ENCODE data around the gene GAB1. TPM values are rescaled to one million over a fixed set of nuclear protein-coding genes. Genes with fewer than 3 reads are reported as not detected.
A peak's percentile ranks its signal among the peaks of the same experiment; 100 is the strongest.

The GAB1 gene
- total RNA-seq, 1 experiment from 2014 or later: 13.1 TPM

DNA sequence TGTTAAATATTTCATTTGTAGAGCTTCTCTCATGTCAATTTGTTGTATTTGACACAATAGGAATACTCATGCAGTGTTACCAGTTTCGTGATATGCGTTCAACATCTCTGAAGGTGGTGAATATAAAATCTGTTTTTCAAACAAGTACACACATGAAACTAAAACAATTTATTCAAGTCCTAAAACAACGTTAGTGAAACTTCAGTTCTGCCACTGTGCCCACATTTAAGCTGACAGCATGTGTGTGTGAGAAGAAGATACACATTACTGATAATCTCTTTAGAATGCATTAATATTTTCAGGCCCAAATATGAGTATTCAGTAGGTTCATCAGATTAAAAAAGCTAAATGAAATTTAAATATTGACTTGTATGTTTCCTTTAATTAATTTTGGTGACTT lies 21.7 kb downstream of the GAB1 start:
- DNase-seq (ENCODE audit: low spot score): no peak

DNA sequence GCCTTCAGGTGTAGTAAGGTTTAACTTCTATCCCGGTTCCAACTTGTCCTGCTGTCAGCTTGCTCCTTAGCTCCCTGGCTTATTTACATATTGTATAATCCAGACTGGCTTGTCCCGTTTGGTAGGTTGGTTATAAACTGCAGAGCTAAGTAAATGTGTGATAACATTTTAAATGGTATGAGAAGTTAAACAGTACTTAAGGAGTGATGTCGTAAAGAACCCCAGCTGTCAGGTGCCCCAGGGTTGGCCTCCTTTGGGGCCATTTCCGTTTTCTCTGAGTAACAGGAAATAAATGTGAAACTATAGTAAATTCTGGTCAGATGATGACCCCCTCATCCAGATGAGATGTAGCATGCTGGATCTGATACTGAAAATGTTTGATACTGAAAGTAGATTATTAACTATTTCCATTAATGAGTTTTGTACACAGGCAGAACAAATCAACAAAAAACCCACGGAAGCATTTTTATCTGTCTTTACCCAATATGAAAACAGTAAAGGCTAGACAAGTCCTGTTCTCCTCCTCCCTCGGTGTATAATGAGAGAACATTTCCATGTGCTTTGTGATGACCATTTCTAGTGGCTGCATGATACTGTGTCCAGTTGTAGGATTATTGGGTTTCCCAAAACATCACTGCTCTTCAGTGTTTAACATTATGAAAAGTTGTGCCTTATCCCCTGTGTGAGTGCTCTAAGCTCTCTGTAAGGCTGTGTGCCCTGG lies 22.4 kb downstream of the GAB1 start:
- DNase-seq (ENCODE audit: low spot score): peak; percentile 70

DNA sequence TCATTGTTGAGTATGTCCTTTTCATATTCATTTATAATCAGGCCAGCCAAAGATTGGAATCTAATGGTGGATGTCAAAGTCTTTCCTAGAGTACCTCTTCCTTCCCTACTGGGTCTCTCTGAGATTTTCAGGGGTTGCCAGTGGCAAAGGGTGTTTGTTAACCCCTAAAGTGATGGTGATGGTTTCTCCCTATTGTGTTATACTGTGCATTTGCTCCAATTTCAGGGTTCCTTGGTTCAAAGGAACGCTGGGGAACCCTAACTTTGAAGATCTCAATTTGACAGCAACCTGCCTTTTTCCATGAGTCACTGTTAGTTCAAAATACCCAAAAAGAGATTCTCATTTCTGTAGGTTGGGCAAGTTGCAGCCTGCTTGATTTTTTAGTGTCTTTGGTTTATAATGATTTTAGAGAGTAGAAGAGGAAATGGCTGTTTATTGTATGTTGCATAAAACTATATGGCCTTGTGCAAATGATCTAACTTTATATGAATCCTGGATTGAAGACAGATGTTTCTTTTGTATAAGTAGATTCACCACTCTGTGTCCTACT lies 23.0 kb downstream of the GAB1 start:
- DNase-seq (ENCODE audit: low spot score): no peak

DNA sequence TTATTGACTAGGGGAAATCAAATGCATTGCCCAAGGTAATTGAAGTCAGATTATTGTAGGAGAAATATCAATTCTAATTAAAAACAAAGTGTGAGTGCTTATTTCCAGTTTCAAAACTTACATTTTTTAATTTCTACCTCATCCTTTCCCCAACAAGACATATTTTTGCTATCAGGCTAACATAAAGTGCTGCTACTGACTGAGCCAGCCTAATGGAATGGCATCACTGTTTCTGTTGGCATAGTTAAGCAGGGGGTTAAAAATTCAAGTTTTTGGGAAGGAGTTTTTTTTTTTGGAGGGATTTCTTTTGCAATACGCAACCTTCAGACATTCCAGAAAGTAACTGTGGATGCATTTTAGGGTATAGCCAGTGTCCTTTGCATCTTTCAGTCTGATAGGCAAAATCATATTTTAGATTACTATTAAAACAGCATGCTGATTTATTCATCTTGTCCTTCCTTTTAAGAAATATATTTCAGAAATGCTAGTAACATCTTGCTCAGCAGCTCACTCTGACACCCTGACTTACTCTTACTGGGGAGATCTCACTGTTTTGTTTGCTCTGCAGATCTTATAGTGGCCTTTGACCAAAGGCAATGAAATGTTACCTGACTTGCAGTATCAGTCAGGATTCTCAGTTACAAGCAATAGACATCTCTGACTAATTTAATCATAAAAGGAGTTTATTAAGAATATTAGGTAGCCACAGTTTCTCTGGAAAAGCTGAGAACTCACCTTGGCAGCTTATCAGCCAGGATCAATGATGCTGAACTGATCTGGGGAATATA lies 24.4 kb downstream of the GAB1 start:
- DNase-seq (ENCODE audit: low spot score): no peak

DNA sequence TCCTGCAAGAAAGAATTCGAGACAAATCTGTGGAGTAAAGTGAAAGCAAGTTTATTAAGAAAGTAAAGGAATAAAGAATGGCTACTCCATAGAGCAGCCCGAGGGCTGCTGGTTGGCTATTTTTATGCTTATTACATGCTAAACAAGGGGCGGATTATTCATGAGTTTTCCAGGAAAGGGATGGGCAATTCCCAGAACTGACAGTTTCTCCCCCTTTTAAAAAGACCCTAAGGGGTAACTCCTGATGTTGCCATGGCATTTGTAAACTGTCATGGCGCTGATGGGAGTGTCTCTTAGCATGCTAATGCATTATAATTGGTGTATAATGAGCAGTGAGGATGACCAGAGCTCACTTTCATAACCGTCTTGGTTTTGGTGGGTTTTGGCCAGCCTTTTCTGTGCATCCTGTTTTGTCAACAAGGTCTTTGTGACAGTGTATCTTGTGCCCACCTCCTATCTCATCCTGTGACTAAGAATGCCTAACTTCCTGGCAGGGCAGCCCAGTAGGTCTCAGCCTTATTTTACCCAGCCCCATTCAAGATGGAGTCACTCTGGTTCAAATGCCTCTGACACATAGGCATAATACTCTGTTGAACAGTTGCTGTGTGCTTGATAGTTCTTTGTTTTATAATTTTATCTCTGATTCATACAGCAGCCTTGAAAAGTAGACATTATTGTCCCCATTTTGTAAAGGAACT lies 25.8 kb downstream of the GAB1 start:
- DNase-seq (ENCODE audit: low spot score): no peak

DNA sequence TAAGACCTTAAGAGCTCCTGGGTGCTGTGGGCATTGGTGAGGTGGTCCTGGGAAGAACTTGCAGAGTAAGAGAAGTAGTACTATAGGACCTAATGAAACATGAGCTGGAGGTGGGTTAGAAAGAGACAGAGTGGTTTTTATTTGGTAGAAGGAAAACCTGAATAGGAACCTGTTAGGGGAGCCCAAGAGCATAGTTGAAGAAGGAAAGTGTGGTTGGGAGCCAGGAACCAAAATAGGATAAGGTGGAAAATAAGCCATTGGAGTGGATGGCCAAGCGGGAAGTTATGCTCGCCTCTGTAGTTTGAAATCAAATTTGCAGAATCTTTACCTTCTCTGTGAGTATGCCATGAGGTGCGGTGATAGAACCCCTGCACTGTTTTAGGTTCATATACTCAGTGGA lies 26.7 kb downstream of the GAB1 start:
- no peak for DNase-seq (ENCODE audit: low spot score)

DNA sequence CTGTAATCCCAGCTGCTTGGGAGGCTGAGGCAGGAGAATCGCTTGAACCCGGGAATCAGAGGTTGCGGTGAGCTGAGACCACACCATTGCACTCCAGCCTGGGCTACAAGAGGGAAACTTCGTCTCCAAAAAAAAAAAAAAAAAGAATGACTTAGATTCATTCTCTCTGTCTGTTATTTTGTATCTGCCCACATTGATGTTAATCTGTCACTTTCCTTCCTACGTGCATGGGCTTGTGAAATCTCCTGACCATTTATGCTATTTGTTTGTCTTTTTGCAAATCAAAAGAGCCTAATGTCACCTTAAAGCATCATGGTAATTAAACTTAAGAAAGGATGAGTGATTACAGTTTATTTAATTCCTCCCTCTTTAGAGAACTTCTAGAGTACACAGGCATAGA lies 27.4 kb downstream of the GAB1 start:
- no peak for DNase-seq (ENCODE audit: low spot score)

DNA sequence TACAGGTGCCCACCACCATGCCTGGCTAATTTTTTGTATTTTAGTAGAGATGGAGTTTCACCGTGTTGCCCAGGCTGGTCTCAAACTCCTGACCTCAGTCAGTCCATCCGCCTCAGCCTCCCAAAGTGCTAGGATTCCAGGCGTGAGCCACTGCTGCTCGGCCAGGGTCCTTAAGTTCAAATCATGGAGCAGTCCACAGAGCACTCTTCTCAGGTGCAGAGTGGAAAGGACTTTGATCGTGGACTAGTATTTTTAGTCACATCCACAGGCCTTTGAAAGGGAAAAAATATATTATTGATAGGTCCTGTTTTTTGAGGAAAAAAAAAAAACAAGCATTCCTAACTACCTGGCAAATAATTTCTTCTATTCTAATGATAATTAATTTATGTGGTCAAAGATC lies 31.2 kb downstream of the GAB1 start:
- no peak for DNase-seq (ENCODE audit: low spot score)

DNA sequence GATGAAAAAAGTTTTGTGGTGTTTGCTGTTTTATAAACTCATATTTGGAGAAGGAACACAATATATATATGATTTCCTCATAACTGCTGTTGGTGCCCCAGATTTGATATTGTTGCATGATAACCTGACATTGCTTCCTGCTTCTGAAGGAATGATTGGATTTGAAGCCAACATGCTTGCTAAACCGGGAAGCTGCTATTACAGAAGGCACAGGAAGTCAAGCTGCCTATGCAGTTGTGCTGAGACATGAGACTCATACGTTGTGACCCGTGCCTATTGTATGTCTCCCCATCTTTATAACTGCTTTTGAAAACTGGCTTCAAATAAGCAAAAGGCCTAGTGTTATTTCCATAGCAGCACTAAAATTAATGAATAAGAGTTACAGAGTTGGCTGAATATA lies 32.9 kb downstream of the GAB1 start:
- DNase-seq (ENCODE audit: low spot score): no peak

DNA sequence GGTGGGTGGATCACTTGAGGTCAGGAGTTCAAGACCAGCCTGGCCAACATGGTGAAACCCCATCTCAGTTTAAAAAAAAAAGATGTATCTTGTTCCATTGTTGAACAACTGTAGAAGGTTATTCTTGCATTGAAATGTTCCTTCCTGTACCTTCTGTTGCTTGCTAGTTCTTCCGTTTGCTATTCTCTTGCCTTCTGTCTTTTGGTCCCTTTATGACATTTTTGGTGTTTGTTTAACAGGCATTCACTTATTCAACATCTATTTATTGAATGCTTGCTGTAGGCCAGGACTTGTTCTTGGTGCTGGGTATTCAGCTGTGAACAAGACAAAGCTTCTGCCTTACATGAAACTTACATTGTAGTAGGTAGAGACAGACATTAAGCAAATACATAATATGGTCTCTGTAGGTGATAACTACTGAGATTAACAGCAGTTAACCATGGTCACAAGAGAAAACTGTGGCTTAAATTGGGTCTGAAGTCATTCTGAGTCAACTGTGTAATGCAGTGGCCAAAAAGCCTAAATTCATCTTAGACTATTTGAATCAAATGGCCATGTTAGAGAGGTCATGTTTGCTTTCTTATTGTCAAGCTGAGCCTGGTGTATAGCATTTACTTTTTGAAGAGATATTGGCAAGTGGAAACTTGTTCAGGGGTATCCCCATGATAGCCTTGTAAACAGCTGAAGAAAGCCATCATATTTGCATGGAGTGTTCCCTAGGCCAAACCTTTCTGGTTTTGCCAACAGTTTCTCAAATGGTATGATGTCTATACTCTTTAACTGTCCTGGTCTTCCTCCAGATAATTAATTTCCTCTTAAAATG lies 35.6 kb downstream of the GAB1 start:
- DNase-seq (ENCODE audit: low spot score): no peak

DNA sequence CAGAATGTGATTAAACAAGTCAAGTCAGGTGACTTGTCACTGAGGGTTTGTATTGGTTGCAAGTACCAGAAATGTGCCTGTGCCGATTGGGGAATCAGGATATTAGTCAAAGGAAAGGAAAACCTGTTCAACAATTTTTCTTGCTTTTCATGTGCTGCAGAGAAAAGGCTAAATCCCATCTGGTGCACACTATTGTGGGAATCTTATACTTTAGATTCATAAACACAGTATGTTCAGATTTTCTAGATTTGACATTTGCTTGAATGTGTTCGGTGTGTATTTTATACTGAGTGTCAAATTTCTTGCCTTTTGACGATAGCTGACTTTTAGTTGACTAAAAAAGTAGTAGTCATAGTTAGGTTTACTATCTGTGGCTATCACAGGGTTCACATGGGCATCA lies 37.6 kb downstream of the GAB1 start:
- no peak for DNase-seq (ENCODE audit: low spot score)

DNA sequence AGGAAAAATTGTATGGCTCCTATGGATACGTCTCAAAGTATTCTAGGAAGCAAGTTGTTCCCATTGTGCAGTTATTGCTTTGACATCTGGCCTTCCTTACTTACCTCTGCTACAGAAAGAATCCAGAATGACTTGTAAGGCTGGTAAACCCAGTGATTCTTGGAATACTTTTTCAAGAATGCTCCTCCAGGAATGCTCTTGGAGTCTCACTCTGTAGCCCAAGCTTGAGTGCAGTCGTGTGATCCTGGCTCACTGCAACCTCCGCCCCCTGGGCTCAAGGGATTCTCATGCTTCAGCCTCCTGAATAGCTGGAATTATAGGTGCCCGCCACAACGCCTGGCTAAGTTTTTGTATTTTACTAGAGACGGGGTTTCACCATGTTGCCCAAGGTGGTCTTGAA lies 38.1 kb downstream of the GAB1 start:
- no peak for DNase-seq (ENCODE audit: low spot score)

DNA sequence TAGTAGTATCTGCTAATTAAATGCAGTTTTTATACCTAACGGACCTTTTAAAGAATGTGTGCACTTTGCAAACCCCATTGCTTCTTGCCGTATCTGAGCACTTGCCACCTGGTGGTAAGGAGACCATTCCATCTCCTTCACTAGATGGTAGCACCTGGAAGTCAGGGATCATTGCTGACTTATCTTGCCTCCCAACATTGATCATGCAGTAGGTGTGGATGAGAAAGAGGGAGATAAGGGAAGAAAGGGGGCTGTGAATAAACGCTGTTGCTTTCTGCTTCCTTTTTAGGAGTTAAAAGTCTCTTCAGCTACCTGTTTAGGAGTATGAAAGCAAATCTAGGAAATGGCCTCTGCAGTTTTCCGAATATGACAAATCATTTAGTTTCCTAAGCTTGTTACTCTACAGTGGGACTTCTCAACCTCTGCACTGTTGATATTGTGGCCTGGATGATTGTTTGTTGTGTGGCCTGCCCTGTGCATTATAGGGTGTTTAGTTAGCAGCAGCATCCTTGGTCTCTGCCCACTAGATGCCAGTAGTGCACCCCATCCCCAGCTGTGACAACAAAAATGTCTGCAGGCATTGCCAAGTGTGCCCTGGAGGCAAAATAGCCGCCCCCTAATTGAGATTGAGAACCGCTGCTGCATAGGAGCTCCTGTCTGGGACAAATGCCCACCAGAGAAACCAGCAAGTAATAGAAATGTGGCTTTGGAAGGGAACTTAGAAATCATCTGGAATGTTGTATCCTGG lies 38.8 kb downstream of the GAB1 start:
- DNase-seq (ENCODE audit: low spot score): peak; percentile 18

DNA sequence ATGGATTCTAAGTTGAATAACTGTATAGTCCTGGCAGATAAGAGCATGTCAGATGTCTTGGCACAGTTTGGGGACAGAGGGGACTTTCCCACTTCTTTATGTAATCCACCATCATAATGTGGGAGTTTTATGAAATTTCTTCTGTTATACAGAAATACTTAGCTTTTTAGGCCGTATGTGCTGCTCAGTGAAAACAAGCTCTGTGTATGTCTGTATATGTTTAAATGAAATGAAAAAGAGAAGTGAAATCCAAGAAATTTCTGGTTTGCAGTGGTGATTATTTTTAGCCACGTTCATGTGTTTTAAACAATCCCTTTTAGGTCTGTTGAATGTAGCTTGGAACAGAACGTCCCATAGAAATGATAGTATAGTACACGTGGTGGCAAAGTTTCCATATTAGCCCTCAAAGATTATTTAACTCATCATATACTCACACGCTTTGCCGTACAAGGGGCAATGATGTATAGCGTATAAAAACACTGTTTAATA lies 41.0 kb downstream of the GAB1 start:
- no peak for DNase-seq (ENCODE audit: low spot score)

DNA sequence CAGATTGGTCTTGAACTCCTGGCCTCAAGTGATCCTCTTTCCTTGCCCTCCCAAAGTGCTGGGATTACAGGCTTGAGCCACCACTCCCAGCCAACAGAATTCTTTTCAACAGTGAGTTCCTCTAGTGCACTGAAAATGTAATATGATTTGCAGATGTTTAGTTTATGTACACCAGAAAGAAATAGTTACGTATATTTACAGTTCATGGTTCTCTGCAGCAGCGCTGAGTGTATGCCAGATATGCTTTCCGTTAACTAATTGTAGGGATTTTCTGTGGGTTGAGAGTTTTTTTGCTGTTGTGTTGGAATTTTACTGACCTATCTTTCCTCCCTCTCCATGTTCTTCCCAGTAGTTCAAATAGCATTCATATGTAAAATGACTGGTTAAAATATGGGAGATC lies 44.0 kb downstream of the GAB1 start:
- no peak for DNase-seq (ENCODE audit: low spot score)

DNA sequence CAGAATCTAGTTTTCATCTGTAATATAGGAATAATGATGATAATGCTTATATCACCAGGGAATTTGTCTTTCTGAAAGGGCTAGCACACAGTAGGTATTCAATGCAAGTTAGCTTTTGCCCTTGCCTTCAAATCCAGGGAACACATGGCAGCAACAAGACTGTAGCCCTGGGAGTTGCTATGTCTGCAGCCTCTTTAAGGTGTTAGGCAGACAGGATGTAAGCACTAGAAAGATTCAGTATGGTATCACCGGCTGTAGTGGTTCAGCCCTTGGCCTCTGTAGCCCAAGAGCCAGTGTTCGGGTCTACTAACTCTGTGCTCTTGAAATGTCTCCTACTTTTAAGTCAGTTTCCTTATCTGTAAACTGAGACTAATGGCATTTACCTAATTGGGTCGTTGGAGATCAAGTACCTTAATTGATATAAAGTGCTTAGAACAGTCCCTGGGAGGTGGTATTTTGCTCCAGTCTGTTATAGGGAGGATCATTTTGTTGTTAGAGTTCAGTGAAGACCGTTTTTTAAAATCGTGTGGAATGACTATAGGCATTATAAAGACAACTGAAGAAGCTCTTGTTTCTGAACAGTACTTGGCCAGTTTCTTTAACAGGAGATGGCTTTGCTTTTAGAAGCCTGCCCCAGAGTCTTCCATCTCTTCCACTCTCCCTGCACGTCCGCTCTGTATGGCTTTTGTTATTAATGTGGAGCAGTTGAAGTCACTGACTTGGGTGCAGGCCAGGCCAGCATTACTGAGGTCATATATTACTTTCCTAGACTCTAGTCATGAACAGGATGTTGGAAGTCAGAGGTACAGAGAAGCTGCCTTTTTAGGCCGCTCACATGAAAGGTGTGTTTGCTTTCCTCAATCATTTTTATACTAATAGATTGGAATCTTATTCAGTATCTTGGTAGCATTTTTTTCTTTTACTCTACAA lies 44.8 kb downstream of the GAB1 start:
- peak; percentile 84 for DNase-seq (ENCODE audit: low spot score)

DNA sequence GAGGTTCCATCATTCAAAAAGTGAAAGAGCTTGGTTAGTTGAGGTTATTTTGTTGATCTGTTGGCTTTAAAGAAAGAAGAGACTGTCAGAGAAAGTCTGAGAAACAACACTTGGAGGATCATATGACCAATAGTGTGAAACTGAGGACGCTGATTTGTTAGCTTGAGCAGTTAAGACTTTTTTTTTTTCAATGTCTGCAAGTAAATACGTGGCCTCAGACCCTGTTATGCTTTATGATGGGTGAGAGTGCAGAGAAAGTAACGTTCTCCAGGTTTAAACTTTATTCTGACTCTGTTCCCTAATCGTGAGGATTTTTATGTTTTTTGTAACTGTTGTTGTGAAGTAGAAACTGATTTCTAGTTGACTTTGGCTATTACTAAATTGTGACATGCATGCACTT lies 45.9 kb downstream of the GAB1 start:
- DNase-seq (ENCODE audit: low spot score): no peak

DNA sequence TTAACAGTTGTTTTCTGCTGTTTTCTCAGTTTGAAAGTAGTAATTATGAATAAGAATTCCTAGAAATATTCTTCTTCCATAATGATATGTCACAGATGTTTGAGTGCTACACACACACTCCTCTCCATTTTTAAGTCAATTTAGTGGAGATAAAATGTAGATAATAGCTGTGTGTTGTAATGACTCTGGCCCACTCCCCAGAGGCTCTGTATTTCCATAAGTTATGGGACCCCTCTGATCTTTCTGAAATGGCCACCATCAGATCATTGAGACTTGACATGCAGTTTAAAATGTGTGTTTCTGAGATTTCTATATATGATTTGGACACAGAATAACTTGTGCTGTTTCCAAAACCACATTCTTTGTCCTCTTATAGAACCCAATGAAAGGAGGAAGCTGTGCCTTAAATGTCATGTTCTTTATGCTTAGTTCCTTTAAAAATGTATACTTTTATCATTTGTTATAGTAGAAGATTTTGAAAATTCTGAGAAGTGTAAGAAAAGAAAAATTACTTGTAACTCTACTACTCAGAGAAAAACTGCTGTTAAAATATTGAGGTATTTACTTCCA lies 46.4 kb downstream of the GAB1 start:
- DNase-seq (ENCODE audit: low spot score): no peak

DNA sequence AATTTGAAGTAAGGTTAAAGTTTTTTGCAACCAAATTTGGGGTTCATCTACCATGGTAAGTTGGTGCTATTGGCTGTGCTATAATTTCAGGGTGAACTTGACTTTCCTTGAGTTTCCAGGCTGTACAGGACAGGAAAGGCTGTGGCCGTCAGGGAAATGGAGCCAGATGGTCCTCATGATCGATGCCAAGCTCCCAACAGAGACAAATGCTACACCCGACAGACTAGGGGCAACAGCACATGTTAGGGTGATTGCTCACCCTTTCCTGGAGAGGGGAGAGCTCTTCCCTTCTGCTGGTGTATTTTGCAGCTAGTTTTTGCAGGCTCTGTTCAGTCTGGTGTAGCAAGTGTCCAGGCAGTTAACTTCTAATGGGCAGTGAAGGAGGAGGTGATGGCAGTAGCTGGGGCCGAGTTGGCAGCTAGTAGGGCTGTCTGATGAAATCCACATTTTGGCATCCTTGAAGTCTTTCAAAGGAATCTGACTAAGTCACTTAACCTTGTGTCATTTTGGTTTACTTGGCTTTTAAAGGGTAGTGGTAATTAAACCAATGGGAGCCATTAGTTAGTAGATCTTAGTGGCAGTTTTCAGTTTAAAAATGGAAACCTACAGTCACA lies 47.8 kb downstream of the GAB1 start:
- no peak for DNase-seq (ENCODE audit: low spot score)

Data from A172 (cell line).